ENCODE results near the gene USP40.

USP40 gene

DNA sequence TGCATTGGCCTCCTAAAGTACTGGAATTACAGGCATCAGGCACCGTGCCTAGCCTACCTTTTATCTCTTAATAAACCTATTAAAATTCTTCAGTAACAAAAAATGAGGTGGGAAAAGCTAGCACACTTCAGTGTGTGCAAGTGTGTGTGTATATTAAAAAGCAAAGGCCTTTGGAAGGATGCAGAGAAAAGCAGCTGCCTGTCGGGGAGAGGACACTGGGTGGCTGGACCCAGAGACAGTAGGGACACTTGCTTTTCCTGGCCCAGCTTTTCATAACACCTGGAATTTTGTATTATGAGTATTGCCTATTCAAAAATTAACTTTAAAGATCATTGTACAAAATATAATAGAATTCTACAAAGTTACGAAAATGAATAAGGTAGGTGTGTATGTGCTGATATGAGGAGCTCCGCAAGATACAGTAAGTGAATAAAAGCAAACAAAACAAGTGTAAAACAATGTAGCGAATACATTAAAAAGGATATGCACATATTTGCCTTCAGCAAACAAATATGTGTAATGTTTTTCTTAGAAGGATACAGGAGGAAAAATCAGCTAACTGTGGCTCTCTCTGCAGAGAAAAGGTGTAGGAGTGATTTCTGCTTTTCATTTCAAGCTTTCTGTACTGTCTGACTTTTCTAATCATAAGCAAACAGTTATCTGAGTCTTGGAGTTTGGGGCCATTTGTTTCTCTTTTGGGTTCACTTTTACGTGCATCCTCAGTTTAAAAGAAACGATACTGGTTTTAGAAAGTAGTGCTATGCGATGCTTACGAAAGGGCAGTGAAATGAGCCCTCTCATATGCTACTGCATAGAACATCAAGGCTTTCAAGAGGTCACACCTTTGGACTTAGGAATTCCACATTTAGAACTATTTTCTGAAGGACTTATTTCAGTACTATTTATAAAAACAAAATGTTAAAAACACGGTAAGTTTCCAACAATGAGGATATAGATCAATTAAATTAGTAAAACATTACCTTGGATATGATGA, 70.8 kb downstream of the USP40 start:
- DNase-seq (ENCODE audit: low read depth) = no peak

- no peak for DNase-seq (ENCODE audit: low read depth)
Measured at GRCh38 chr2:233492751-233493150, 73.8 kb downstream of the USP40 start.

DNA sequence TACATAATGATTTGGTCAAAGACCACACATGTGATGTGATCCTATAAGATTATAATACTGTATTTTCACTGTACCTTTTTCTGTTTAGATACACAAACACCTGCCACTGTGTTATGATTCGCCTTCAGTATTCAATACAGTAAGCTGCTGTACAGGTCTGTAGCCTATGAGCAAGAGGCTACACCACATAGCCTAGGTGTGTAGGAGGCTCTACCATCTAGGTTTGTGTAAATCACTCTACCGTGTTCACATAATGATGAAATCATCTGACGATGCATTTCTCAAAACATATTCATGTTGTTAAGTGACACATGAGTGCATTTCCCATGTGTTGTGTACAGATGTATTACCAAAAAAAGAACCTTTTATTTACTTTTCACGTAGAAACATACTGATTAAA, 74.5 kb downstream of the USP40 start:
- DNase-seq (ENCODE audit: low read depth) = no peak

DNA sequence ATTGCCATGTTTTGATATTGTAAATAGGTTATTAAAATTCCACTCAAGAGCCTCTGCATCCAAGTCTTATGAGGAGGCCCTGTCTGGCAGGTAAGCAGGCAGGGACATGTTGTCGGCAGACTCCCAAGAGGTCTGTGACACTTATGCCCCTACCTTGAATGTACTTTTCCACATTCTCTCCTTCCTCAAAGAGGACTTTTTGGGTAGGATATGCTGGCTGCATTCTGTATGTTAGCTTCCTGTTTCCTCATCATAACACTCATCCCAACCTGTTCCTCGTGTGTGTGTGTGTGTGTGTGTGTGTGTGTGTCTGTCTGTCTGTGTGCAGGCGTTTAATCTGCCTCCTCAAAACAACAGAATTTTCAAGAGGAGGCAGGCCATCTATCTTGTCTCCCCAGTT, 75.3 kb downstream of the USP40 start:
- no peak for DNase-seq (ENCODE audit: low read depth)

DNA sequence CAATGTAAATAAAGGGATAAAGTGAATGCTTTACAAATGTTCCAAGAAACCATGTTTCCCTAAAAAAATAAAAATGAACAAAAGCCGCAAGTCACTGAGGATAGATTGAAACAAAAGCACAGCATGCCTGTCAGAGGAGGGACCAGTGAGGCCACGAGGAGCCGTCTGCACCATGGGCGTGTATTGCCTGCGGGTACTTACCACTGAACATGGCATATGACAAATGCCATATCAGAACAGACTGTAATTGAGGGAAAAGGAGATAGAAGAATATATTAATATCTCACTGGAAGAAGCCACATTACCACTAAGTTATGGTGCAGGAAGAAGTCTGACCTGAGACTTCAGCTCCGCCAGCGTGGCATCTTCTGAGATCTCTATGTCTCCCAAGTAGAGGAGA, 75.8 kb downstream of the USP40 start:
- no peak for DNase-seq (ENCODE audit: low read depth)

GRCh38 chr2:233489666-233490065, 76.9 kb downstream of the USP40 start:
- DNase-seq (ENCODE audit: low read depth) = peak; percentile 11

- no peak for DNase-seq (ENCODE audit: low read depth)
Measured at GRCh38 chr2:233489143-233489542, 77.4 kb downstream of the USP40 start.

DNA sequence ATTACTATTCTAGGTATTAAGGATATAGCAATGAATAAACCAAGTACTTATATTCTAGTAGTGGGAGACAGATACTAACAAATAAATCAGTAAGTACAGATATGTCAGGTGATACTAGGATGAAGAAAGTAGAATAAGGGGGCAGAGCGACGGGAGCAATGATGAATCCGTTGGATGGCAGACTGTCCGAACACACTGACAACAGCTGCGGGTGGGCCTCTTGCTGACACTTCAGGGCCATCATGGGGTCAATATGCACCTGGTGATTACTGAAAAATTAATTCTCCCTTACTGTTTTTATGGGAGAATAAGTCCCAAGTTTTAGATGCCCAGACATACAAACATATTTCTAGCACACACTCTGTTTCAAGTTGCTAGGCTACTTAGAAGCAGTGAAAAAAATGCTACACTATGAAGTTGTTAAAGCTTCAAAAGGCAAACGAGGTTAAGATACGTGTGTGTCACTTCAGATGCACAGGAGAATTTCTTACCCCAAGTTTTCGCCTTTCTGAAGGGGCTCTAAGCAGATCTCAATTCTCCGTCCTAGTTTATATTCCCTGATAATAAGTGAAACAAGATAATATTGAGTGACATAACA, 78.7 kb downstream of the USP40 start:
- DNase-seq (ENCODE audit: low read depth) = no peak

DNA sequence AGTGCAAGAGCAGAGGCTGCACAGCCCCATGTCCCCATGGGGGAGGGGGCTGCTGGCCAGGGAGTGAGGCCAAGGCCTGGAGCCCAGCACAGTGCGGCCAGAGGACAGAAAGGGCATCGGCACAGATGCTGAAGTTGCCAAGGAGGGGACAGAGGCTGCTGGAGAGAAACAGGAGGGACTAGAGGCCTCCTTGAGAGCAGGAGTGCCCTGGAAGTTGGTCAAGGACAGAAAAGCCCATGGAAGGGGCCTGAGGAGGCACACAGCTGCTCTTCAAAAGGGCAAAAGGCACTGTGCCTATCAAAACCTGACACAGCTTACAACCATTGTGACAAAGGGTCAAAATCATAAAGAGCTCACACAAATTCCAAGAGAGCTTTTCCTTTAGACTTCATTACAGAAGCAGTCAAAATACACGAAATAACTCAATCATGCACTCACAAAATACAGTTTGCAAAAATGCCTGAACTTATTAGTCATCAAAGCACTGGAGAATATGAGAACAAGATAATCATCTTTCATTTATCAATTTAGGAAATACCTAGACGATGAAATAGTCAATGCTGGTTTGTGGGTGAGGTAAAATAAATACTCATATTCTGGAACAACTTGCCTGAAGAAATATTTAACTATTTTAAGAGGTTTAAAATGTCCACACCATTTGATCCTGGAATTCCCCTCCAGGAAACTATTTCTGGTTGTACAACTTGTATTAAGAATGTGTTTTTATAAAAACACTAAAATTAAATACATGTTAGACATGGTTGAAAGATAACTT, 79.6 kb downstream of the USP40 start:
- DNase-seq (ENCODE audit: low read depth) = peak; percentile 92

- DNase-seq (ENCODE audit: low read depth) = no peak
Measured at GRCh38 chr2:233486357-233486756, 80.2 kb downstream of the USP40 start.

- DNase-seq (ENCODE audit: low read depth) = no peak
Measured at GRCh38 chr2:233485726-233486125, 80.9 kb downstream of the USP40 start.

GRCh38 chr2:233482616-233483015, 84.0 kb downstream of the USP40 start:
- no peak for DNase-seq (ENCODE audit: low read depth)

- no peak for DNase-seq (ENCODE audit: low read depth)
Measured at GRCh38 chr2:233481368-233482142, 85.0 kb downstream of the USP40 start.

DNA sequence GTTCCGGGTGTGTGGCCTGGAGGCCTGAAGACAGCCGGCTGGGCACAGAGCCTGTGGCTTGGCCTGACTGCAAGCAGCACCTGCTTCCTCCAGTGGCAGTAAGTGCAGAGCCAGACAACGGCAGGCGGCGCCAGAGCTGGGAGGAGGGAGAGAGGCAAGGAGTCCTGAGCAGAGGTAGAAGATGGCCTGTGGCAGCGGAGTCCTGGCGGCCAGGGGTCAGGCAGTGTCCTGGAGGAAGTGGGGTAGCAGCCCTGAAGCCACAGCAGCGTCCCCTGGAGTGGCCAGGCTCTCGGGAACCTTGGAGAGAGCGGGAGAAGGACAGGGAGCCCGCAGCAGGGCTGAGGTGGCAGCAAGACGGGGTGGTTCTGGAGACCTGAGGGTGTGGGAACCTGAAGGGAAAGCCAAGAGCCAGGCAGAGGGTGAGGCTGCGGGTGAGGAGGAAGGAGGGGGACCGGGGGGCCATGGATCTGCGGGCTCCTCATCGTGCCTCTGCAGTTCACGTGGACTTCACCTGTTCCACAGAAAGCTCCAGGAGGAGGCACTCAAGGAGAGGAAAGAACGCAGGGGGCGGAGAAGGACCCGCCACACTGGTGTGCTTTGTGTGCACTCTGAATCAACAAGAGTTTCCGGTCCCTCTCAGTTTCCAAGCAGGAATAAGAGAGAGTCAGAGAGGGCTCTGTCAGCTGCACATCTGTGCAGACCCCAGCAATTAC, 85.9 kb downstream of the USP40 start:
- DNase-seq (ENCODE audit: low read depth) = no peak

GRCh38 chr2:233479616-233480489, 86.7 kb downstream of the USP40 start:
- no peak for DNase-seq (ENCODE audit: low read depth)

DNA sequence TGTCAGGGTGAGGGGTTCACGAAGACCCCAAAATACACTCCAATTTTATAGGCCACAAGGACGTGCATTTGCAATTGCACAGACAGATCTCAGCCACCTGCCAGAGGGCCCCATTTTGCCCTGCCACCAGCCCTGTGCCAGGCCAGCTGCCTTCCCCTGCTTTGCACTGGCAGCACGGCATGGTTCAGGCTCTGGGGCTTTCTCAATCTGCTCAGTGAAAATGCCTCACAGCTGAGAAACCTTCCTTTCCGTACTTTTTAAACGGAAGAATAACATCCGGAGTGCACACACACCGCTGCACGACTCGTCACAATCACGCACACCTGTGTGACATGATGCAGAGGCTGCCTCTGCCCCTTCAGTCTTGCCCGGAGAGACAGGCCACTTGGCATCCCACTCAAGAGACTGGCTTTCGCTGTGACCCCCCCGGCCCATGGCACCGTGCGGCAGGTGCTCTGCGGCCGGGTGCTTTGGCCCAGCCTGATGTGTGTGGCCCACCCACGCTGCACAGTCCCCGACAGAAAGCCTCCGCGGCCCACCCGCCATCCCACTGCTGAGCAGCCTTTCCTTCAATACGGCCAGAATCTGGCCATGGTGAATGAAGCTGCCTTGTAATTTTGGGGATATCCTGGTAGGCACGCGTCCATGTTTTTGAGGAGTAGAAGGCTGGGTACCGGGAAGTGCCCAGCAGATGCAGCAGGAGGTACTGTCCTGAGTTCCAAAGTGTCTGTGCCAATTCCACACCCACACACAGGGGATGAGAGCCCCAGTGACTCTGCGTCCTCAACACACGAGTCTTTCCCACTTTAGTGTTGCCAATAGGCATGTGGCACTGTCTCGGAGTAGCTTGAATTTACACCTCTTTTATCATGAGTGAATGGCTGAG, 88.8 kb downstream of the USP40 start:
- no peak for DNase-seq (ENCODE audit: low read depth)

DNA sequence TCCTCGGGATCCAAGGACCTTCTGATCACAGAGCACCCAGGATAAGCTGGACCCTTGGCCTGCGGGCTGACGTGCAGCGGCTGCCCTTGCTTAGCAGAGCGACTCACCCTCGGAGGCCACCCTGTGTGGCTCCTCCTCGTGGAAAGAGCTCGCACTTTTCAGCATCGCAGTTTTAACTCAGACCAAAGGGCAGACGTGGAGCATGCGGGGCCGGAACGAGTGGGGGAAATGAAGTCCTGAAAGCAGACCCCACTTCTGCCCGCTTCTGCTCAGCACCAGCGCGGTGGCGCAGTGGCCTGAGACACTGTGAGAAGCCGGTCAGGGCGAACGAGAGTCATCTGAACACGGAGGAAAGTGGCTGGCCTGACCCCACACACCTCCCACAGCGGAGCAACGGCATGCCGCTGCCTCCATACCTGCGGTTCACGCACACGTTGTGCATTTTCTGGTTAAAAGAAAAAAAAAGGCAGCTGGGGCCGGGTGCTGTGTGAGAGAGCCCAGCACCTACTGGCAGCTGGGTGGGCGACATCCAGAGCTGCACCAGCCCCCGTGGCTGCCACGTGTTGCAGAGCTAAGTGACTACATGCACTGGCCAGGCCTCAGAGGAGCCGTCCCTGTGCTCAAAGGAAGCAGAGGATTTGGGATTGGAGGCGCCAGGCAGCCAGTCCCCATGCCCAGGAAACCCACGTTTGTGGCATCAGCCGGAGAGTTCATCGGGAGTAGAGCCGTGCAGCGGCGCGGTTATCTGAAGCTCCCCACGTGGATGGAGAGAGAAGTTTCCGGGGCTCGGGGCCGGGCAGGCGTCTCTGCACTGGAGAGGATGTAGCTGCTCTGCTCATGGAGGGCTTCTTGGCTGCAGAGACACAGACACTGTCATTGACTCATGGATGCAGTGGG, 89.7 kb downstream of the USP40 start:
- no peak for DNase-seq (ENCODE audit: low read depth)

- no peak for DNase-seq (ENCODE audit: low read depth)
Measured at GRCh38 chr2:233476063-233476410, 90.5 kb downstream of the USP40 start.
